ENCODE data around the gene SMARCD3.

SMARCD3 gene

GRCh38 chr7:151272877-151273276 is 24.4 kb upstream of the SMARCD3 start:
- no peak for DNase-seq (ENCODE audit: low read depth in 1 of 2, low spot score in 1 of 2)
- H3K27me3 ChIP-seq (ENCODE audit: insufficient read depth, poor library complexity, severe bottlenecking): no peaks in the 10 kb centered on the region
- no peak for TF ChIP-seq GABPA (IDR thresholded peaks at IDR 0.05; ENCODE audit: low read depth)
- TF ChIP-seq SPI1 (IDR thresholded peaks at IDR 0.05; ENCODE audit: borderline replicate concordance, low read depth): no peak
- no peak for TF ChIP-seq REST (IDR thresholded peaks at IDR 0.05; ENCODE audit: insufficient replicate concordance, low read depth)
- TF ChIP-seq POLR2AphosphoS5 (IDR thresholded peaks at IDR 0.05; ENCODE audit: low read depth): no peak
- no peak for TF ChIP-seq CTCF (IDR thresholded peaks at IDR 0.05; ENCODE audit: insufficient read depth, low read length)

GRCh38 chr7:151272405-151272804 is 23.9 kb upstream of the SMARCD3 start:
- Histone ChIP-seq H3K4me3 (replicated peaks; ENCODE audit: insufficient read depth, low read length) (no peak overlapping the region), H3K27ac (replicated peaks) (peak overlapping the region; percentile 41)
- DNase-seq (ENCODE audit: low read depth in 1 of 2, low spot score in 1 of 2): no peak

More at GRCh38 chr7:151272877-151273276, 24.4 kb upstream of the SMARCD3 start:
- Histone ChIP-seq H3K27ac (replicated peaks) (no peak overlapping the region; the same call in 1 of the 2 replicates), H3K4me3 (replicated peaks; ENCODE audit: insufficient read depth, low read length) (no peak overlapping the region)

More at GRCh38 chr7:151272405-151272804, 23.9 kb upstream of the SMARCD3 start:
- TF ChIP-seq POLR2AphosphoS5 (IDR thresholded peaks at IDR 0.05; ENCODE audit: low read depth) (no peak), CTCF (IDR thresholded peaks at IDR 0.05; ENCODE audit: insufficient read depth, low read length) (no peak), GABPA (IDR thresholded peaks at IDR 0.05; ENCODE audit: low read depth) (no peak), REST (IDR thresholded peaks at IDR 0.05; ENCODE audit: insufficient replicate concordance, low read depth) (no peak), SPI1 (IDR thresholded peaks at IDR 0.05; ENCODE audit: borderline replicate concordance, low read depth) (no peak)
- H3K27me3 ChIP-seq (ENCODE audit: insufficient read depth, poor library complexity, severe bottlenecking): no peaks in the 10 kb centered on the region
